Type B pancreatic cell (in vitro differentiated cells): ENCODE data around the gene PPFIBP2. TPM values are rescaled to one million over a fixed set of nuclear protein-coding genes. Genes with fewer than 3 reads are reported as not detected.

ENCODE experiments used
- DNase-seq: peaks from one replicate; pipeline ENCODE4 v3.0.0; 2021; ENCODE audit warnings: mixed read lengths; ENCODE audit not compliant: unreplicated experiment; ENCODE audit errors: extremely low spot score
- H3K27ac Mint-ChIP-seq: 2 replicates; pipeline ENCODE4 v1.8.0; 2021; ENCODE audit warnings: mild to moderate bottlenecking, mixed read lengths
- H3K27me3 Mint-ChIP-seq: 2 replicates; pipeline ENCODE4 v1.8.0; 2021; ENCODE audit warnings: mixed read lengths
- H3K36me3 Mint-ChIP-seq: 2 replicates; pipeline ENCODE4 v1.8.0; 2021; ENCODE audit warnings: mixed read lengths
- H3K4me1 Mint-ChIP-seq: one replicate; pipeline ENCODE4 v1.8.0; 2021; ENCODE audit warnings: mixed read lengths; ENCODE audit not compliant: unreplicated experiment
- H3K4me3 Mint-ChIP-seq: 2 replicates; pipeline ENCODE4 v1.8.0; 2021; ENCODE audit warnings: mild to moderate bottlenecking, mixed read lengths
- H3K9me3 Mint-ChIP-seq: 2 replicates; pipeline ENCODE4 v1.8.0; 2021; ENCODE audit warnings: mixed read lengths
- CTCF ChIP-seq: fragments of 200-600 bp; sonication (generic); conservative IDR thresholded peaks from 2 replicates; pipeline ENCODE4 v1.5.0; 2021; ENCODE audit warnings: antibody characterized with exemption, mild to moderate bottlenecking
- total RNA-seq: library from RNA; stranded (reverse); gene quantifications from 2 replicates; pipeline ENCODE4 v1.2.1, GENCODE V29; 2021; ENCODE audit warnings: low replicate concordance

The PPFIBP2 gene
- total RNA-seq, 1 donor from 2014 or later, result 70.7 TPM

- no peak for DNase-seq
- no peak for TF ChIP-seq CTCF
- Mint-ChIP-seq H3K36me3 (peaks cover 2% of the 10 kb centered on the region), H3K4me3 (no peak overlapping the region), H3K9me3 (peaks cover 8% of the 10 kb centered on the region), H3K27me3 (no peaks in the 10 kb centered on the region), H3K27ac (peak overlapping the region; percentile 35), H3K4me1 (peaks cover 28% of the 10 kb centered on the region)
These were observed 41.4 kb downstream of the PPFIBP2 start for GRCh38 chr11:7555052-7555699.

GRCh38 chr11:7558046-7558445 lies 44.2 kb downstream of the PPFIBP2 start:
- Mint-ChIP-seq H3K27ac (no peak overlapping the region), H3K9me3 (peaks cover 8% of the 10 kb centered on the region), H3K4me1 (peaks cover 40% of the 10 kb centered on the region), H3K36me3 (no peaks in the 10 kb centered on the region), H3K27me3 (no peaks in the 10 kb centered on the region), H3K4me3 (no peak overlapping the region)
- no peak for DNase-seq
- no peak for TF ChIP-seq CTCF

- TF ChIP-seq CTCF, result no peak
- H3K27ac Mint-ChIP-seq, result no peak overlapping the region
- peaks cover 8% of the 10 kb centered on the region for H3K9me3 Mint-ChIP-seq
- H3K36me3 Mint-ChIP-seq, result peaks cover 1% of the 10 kb centered on the region
- no peak for DNase-seq
- peaks cover 40% of the 10 kb centered on the region for H3K4me1 Mint-ChIP-seq
- H3K4me3 Mint-ChIP-seq, result no peak overlapping the region
- no peaks in the 10 kb centered on the region for H3K27me3 Mint-ChIP-seq
These were observed 45.8 kb downstream of the PPFIBP2 start for GRCh38 chr11:7559398-7560283.

- Mint-ChIP-seq H3K36me3 (peaks cover 8% of the 10 kb centered on the region), H3K27ac (peak overlapping the region; percentile 0), H3K4me3 (no peak overlapping the region), H3K27me3 (no peaks in the 10 kb centered on the region), H3K4me1 (peaks cover 33% of the 10 kb centered on the region), H3K9me3 (peaks cover 6% of the 10 kb centered on the region)
- no peak for DNase-seq
- TF ChIP-seq CTCF, result no peak
These were observed 47.8 kb downstream of the PPFIBP2 start for GRCh38 chr11:7561562-7561961.

- no peak for DNase-seq
- Mint-ChIP-seq H3K36me3 (peaks cover 12% of the 10 kb centered on the region), H3K9me3 (no peaks in the 10 kb centered on the region), H3K27me3 (no peaks in the 10 kb centered on the region), H3K4me3 (peak overlapping the region; percentile 25), H3K27ac (no peak overlapping the region), H3K4me1 (peaks cover 49% of the 10 kb centered on the region)
- no peak for TF ChIP-seq CTCF
These were observed 49.5 kb downstream of the PPFIBP2 start for GRCh38 chr11:7563281-7563680.
